K562 (cell line): Measurements from ENCODE around the gene LRRC49. TPM values are rescaled to one million over a fixed set of nuclear protein-coding genes. Genes with fewer than 3 reads are reported as not detected.
A peak's percentile ranks its signal among the peaks of the same experiment; 100 is the strongest.

Source experiments
- ATAC-seq: fragments of 200-7000 bp; cut with Tn5 transposase; 3 replicates; pipeline ENCODE4 v1.9.1; 2020; ENCODE audit warnings: moderate library complexity
- BruUV-seq: library from RNA; stranded (reverse); fragments of 400-500 nt; replicated peaks from 2 replicates; lab custom pipeline; 2021; lab: Mats Ljungman, UMichigan
- CTCF ChIA-PET: fragments of 300-600 bp; formaldehyde crosslinking; extraction: SDS; loops from one replicate; lab custom pipeline; 2021; ENCODE audit warnings: low intra/inter-chr PET ratio; lab: Yijun Ruan, JAX
- POLR2A ChIA-PET: fragments of 300-600, 350-650 bp; sonication (Branson Sonifier 250); formaldehyde crosslinking; extraction: SDS; loops from one replicate; lab custom pipeline; 2021; ENCODE audit warnings: antibody characterized with exemption, inconsistent platforms; lab: Yijun Ruan, JAX
- DNase-seq, 4 experiments: peaks; one replicate each; pipeline versions ENCODE4 v3.0.0 to v3.0.0-alpha.2; 2011 to 2018; ENCODE audit warnings: low spot score in 3 of 4, mixed read lengths in 3 of 4; ENCODE audit errors: extremely low read depth in 1 of 4
- FAIRE-seq: peaks from 2 replicates; lab custom pipeline; 2011; peaks lifted over from hg19 to GRCh38; lab: Jason Lieb, UNC
- H2AFZ ChIP-seq: 2 replicates; pipeline ENCODE4 v1.6.0; 2011; ENCODE audit warnings: low read depth, low read length, control low read depth, inconsistent platforms
- H3K27ac ChIP-seq: fragments of 200-600 bp; 3 replicates; pipeline ENCODE4 v1.8.0; 2011; ENCODE audit warnings: low read depth, mild to moderate bottlenecking, control low read depth, inconsistent platforms, low read length, moderate library complexity, mixed read lengths; ENCODE audit errors: extremely low read depth
- H3K27me3 ChIP-seq, 2 experiments: fragments of 300-600 bp in 1 of 2; 2 replicates in 1 of 2; 3 replicates in 1 of 2; pipeline versions ENCODE4 v1.6.0 to v1.8.0; 2011; ENCODE audit warnings: inconsistent platforms in 2 of 2, low read length in 2 of 2, mild to moderate bottlenecking in 1 of 2, mixed read lengths in 1 of 2, moderate library complexity in 1 of 2; ENCODE audit not compliant: control insufficient read depth in 2 of 2, insufficient read depth in 2 of 2
- H3K36me3 ChIP-seq: fragments of 300-600 bp; 3 replicates; pipeline ENCODE4 v1.8.0; 2011; ENCODE audit warnings: mild to moderate bottlenecking, low read length, inconsistent platforms; ENCODE audit not compliant: control insufficient read depth, insufficient read depth
- H3K4me1 ChIP-seq, 2 experiments: fragments of 200-600 bp in 1 of 2; replicated peaks in 1 of 2; 2 replicates in 1 of 2; 3 replicates in 1 of 2; pipeline versions ENCODE4 v1.5.1 to v1.8.0; 2011; ENCODE audit warnings: inconsistent platforms in 2 of 2, low read length in 2 of 2, mild to moderate bottlenecking in 1 of 2, mixed read lengths in 1 of 2, moderate library complexity in 1 of 2; ENCODE audit not compliant: control insufficient read depth in 2 of 2, insufficient read depth in 2 of 2
- H3K4me2 ChIP-seq: 2 replicates; pipeline ENCODE4 v1.6.1; 2011; ENCODE audit warnings: low read length, control low read depth, inconsistent platforms, mixed read lengths; ENCODE audit not compliant: insufficient read depth
- H3K4me3 ChIP-seq: fragments of 200-600 bp; sonication (generic), shearing (Covaris generic); 2 replicates; pipeline ENCODE4 v1.5.1; 2016; ENCODE audit warnings: control low read depth, inconsistent platforms
- H3K79me2 ChIP-seq: fragments of 200-600 bp; 3 replicates; pipeline ENCODE4 v1.8.0; 2011; ENCODE audit warnings: low read length, inconsistent platforms; ENCODE audit not compliant: control insufficient read depth, insufficient read depth
- H3K9ac ChIP-seq, 2 experiments: 2 replicates each; pipeline versions ENCODE4 v1.6.0 to v1.6.1; 2011; ENCODE audit warnings: low read depth in 2 of 2, low read length in 2 of 2, control low read depth in 1 of 2, inconsistent platforms in 1 of 2, mild to moderate bottlenecking in 1 of 2, mixed read lengths in 1 of 2; ENCODE audit not compliant: insufficient read depth in 1 of 2
- H3K9me1 ChIP-seq: one replicate; pipeline ENCODE4 v1.6.0; 2011; ENCODE audit warnings: inconsistent platforms, mild to moderate bottlenecking, low read length, moderate library complexity; ENCODE audit not compliant: control insufficient read depth, insufficient read depth
- H3K9me3 ChIP-seq: replicated peaks from 2 replicates; pipeline ENCODE4 v1.5.1; 2011; ENCODE audit warnings: low read depth, low read length, inconsistent platforms; ENCODE audit not compliant: control insufficient read depth, insufficient read depth
- H4K20me1 ChIP-seq: replicated peaks from 2 replicates; pipeline ENCODE4 v1.6.1; 2011; ENCODE audit warnings: low read length, inconsistent platforms, mixed read lengths; ENCODE audit not compliant: control insufficient read depth, insufficient read depth
- MCM7 ChIP-seq, 2 experiments: fragments of 450-650 bp; IDR thresholded peaks; 2 replicates each; pipeline ENCODE4 v1.6.1; 2016 to 2018
- PPARD ChIP-seq: fragments of 250-450 bp; sonication (Bioruptor Pico); IDR thresholded peaks from 2 replicates; pipeline ENCODE4 v1.8.0; 2022; ENCODE audit warnings: inconsistent platforms, mild to moderate bottlenecking, moderate library complexity
- RAD21 ChIP-seq, 2 experiments: fragments of 250-450 bp in 1 of 2; fragments of 450-650 bp in 1 of 2; sonication (Bioruptor Pico) in 1 of 2; formaldehyde crosslinking in 1 of 2; IDR thresholded peaks in 1 of 2; conservative IDR thresholded peaks in 1 of 2; 2 replicates each; pipeline versions ENCODE4 v1.4.0 to v1.8.0; 2020 to 2022; ENCODE audit warnings: mild to moderate bottlenecking in 2 of 2, moderate library complexity in 1 of 2
- SRSF9 ChIP-seq: fragments of 200-400 bp; formaldehyde crosslinking; IDR thresholded peaks from 2 replicates; pipeline ENCODE4 v1.6.1; 2017; ENCODE audit warnings: low read depth, low read length, borderline replicate concordance
- ZNF57 ChIP-seq: fragments of 450-650 bp; formaldehyde crosslinking; IDR thresholded peaks from 2 replicates; pipeline ENCODE4 v1.4.0; 2020; ENCODE audit warnings: mild to moderate bottlenecking, moderate library complexity
- ZNF696 ChIP-seq: fragments of 250-450 bp; sonication (Bioruptor Pico); conservative IDR thresholded peaks from 2 replicates; pipeline ENCODE4 v1.4.0; 2020; ENCODE audit warnings: mild to moderate bottlenecking, moderate library complexity
- WGBS: fragments of 100-300 bp; shearing (Covaris generic); methylation state at CpG from one replicate; pipeline ENCODE4 v1.1.6; 2016; ENCODE audit warnings: low coverage, mixed read lengths; ENCODE audit not compliant: insufficient coverage; ENCODE audit errors: missing lambda C conversion rate; 5-methylcytosine and 5-hydroxymethylcytosine counted together
- in situ Hi-C: fragments of 300-500 bp; cut with MboI; formaldehyde crosslinking; loops from 4 replicates; pipeline ENCODE4 v1.15.0; 2018; ENCODE audit warnings: inconsistent platforms, mixed read lengths
- intact Hi-C: fragments of 100-400 bp; cut with micrococcal nuclease; formaldehyde crosslinking; loops from 2 replicates; pipeline ENCODE4 v1.14.2; 2022
- polyA plus RNA-seq, 8 experiments: library from polyadenylated mRNA; depleted of rRNA in 4 of 8; stranded (reverse) in 5 of 8; unstranded in 3 of 8; fragments of >200 nt; fragmentation: Nextera tagmentation in 2 of 8; fragmentation: Illumina TruSeq in 1 of 8; extraction: Ambion mirVana in 2 of 8; extraction: Trizol in 1 of 8; gene quantifications; 2 replicates each; pipeline versions ENCODE4 v1.2.1 to v1.2.3, GENCODE V29; 2011 to 2014; ENCODE audit warnings: inconsistent platforms in 1 of 8, missing spikeins in 1 of 8
- total RNA-seq, 7 experiments: library from RNA; depleted of rRNA in 6 of 7; stranded (reverse); fragments of >200 nt in 6 of 7; fragmentation: Illumina TruSeq in 2 of 7; extraction: Trizol in 2 of 7; gene quantifications; 2 replicates each; pipeline versions ENCODE4 v1.2.1 to v1.2.3, GENCODE V29; 2011 to 2021; ENCODE audit warnings: low replicate concordance in 1 of 7
- TF ChIP-seq, protein P1 (sequence below): fragments of 450-650 bp; IDR thresholded peaks from 2 replicates; pipeline ENCODE4 v1.6.1; 2016; ENCODE audit warnings: borderline replicate concordance
- TF ChIP-seq, protein P2 (sequence below): fragments of 250-450 bp; sonication (Bioruptor Pico); IDR thresholded peaks from 2 replicates; pipeline ENCODE4 v1.4.0; 2020; ENCODE audit warnings: borderline replicate concordance
- TF ChIP-seq, protein P3 (sequence below), 3 experiments: IDR thresholded peaks in 2 of 3; conservative IDR thresholded peaks in 1 of 3; 2 replicates each; pipeline ENCODE4 v1.5.1; 2011 to 2012; ENCODE audit warnings: low read length in 3 of 3, mild to moderate bottlenecking in 3 of 3, control low read depth in 2 of 3, improper control_type of control experiment in 1 of 3, inconsistent platforms in 1 of 3, low read depth in 1 of 3, mixed read lengths in 1 of 3, moderate library complexity in 1 of 3; ENCODE audit not compliant: insufficient read depth in 2 of 3

The LRRC49 gene
- total and polyA plus RNA-seq, 9 of the 15 experiments (the other 6 are each of a cell fraction or from before 2014, with no cell fraction given) = 0.32 TPM; not detected in 8

DNA sequence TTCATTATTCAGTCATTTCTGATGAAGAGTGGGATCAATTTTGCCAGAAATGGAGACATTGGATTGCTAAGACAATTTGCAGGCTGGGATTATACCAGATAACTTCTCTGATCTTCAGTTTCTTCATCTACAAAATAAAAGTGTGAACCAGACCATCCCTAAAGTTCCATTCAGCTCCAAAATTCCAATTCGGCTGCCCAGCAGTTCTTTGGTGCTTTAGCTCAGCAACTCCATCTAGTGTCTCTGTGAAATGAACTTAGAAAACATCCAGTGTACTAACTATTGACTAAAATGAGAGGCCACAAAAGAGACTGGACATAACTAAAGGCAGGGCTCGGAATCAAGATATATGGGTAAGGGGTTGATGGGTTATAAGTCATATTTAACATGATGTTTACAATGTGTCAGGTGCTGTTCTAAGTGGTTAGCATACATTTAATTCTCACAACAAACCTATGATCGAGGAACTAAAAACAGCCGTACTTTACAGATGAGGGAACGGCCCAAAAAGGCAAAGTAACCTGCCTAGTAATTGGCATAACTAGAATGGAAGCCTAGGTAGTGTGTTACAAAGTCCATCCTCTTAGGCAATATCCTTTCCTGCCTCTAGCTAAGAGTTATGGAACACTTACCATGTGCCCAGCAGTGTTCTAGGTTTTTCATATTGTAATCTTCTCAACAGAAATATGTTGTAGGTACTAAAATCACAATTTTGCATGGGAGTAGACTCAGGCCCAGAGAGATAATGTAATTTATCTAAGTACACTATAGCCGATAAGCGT lies 17.4 kb upstream of the LRRC49 start:
- Histone ChIP-seq H4K20me1 (no peaks in the 10 kb centered on the region), H3K4me2 (no peak overlapping the region), H3K9me3 (no peaks in the 10 kb centered on the region), H3K79me2 (no peaks in the 10 kb centered on the region), H3K27me3 (no peaks in the 10 kb centered on the region), H3K9ac (no peak overlapping the region), H3K36me3 (no peaks in the 10 kb centered on the region), H3K4me1 (no peaks in the 10 kb centered on the region), H3K4me3 (no peak overlapping the region), H2AFZ (no peak overlapping the region), H3K27ac (no peak overlapping the region), H3K9me1 (no peaks in the 10 kb centered on the region)
- no peak for DNase-seq
- intact Hi-C loops = no loop called here
- BruUV-seq = no TSS peak
- ChIA-PET CTCF (interaction anchor here (0.8 kb wide), 1 partner anchor 1397 kb away, joined by 3 read pairs; no protein-coding TSS in a partner anchor), POLR2A (interaction anchor here (0.6 to 1.5 kb wide), 3 partner anchors 12 to 17 kb away, joined by 3 to 4 read pairs (median 4); no protein-coding TSS in a partner anchor)
- TF ChIP-seq, protein P1, sequence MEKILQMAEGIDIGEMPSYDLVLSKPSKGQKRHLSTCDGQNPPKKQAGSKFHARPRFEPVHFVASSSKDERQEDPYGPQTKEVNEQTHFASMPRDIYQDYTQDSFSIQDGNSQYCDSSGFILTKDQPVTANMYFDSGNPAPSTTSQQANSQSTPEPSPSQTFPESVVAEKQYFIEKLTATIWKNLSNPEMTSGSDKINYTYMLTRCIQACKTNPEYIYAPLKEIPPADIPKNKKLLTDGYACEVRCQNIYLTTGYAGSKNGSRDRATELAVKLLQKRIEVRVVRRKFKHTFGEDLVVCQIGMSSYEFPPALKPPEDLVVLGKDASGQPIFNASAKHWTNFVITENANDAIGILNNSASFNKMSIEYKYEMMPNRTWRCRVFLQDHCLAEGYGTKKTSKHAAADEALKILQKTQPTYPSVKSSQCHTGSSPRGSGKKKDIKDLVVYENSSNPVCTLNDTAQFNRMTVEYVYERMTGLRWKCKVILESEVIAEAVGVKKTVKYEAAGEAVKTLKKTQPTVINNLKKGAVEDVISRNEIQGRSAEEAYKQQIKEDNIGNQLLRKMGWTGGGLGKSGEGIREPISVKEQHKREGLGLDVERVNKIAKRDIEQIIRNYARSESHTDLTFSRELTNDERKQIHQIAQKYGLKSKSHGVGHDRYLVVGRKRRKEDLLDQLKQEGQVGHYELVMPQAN = no peak
- TF ChIP-seq MCM7 (IDR thresholded peaks at IDR 0.05) (no peak), ZNF696 (CRISPR knock-in tag) (no peak), RAD21 (CRISPR knock-in tag; conservative IDR thresholded peaks at IDR 0.05 in 1 of 2, IDR thresholded peaks at IDR 0.05 in 1 of 2) (peak; percentile 7 to 24; a peak in 2 of 4 replicates), PPARD (CRISPR knock-in tag) (no peak), ZNF57 (CRISPR knock-in tag) (no peak), SRSF9 (no peak)
- TF ChIP-seq, protein P2, sequence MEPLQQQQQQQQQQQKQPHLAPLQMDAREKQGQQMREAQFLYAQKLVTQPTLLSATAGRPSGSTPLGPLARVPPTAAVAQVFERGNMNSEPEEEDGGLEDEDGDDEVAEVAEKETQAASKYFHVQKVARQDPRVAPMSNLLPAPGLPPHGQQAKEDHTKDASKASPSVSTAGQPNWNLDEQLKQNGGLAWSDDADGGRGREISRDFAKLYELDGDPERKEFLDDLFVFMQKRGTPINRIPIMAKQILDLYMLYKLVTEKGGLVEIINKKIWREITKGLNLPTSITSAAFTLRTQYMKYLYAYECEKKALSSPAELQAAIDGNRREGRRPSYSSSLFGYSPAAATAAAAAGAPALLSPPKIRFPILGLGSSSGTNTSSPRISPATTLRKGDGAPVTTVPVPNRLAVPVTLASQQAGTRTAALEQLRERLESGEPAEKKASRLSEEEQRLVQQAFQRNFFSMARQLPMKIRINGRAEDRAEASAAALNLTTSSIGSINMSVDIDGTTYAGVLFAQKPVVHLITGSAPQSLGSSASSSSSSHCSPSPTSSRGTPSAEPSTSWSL (CRISPR knock-in tag) = no peak
- TF ChIP-seq, protein P3, sequence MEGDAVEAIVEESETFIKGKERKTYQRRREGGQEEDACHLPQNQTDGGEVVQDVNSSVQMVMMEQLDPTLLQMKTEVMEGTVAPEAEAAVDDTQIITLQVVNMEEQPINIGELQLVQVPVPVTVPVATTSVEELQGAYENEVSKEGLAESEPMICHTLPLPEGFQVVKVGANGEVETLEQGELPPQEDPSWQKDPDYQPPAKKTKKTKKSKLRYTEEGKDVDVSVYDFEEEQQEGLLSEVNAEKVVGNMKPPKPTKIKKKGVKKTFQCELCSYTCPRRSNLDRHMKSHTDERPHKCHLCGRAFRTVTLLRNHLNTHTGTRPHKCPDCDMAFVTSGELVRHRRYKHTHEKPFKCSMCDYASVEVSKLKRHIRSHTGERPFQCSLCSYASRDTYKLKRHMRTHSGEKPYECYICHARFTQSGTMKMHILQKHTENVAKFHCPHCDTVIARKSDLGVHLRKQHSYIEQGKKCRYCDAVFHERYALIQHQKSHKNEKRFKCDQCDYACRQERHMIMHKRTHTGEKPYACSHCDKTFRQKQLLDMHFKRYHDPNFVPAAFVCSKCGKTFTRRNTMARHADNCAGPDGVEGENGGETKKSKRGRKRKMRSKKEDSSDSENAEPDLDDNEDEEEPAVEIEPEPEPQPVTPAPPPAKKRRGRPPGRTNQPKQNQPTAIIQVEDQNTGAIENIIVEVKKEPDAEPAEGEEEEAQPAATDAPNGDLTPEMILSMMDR (IDR thresholded peaks at IDR 0.05 in 2 of 3, conservative IDR thresholded peaks at IDR 0.05 in 1 of 3; ENCODE audit: insufficient read depth in 2 of 3, low read depth in 1 of 3, low read length in 3 of 3) = peak in 1 of 3 experiments; percentile 7; a peak in 1 of 6 replicates
- in situ Hi-C loops = no loop called here
- FAIRE-seq = no peak
- WGBS = 2% methylated on average over 7 of the region's 7 CpGs
- no peak for ATAC-seq
